Medulla oblongata (tissue), 1 donor: ENCODE measurements around the gene AOPEP.
A peak's percentile ranks its signal among the peaks of the same experiment; 100 is the strongest.

Source experiments
- DNase-seq: peaks from one replicate; pipeline ENCODE4 v3.0.0-alpha.2; 2015; ENCODE audit errors: extremely low spot score

AOPEP gene

GRCh38 chr9:95110921-95111525 is 384.5 kb downstream of the AOPEP start:
- DNase-seq, result no peak

- DNase-seq, result no peak
Observed at GRCh38 chr9:95111716-95112115, 385.2 kb downstream of the AOPEP start.

GRCh38 chr9:95112436-95113280 is 386.2 kb downstream of the AOPEP start:
- DNase-seq, result no peak

GRCh38 chr9:95115104-95115503 is 388.6 kb downstream of the AOPEP start:
- DNase-seq, result no peak

- no peak for DNase-seq
Observed at GRCh38 chr9:95116002-95116807, 389.7 kb downstream of the AOPEP start.

GRCh38 chr9:95116808-95117204 is 390.3 kb downstream of the AOPEP start:
- no peak for DNase-seq

- no peak for DNase-seq
Observed at GRCh38 chr9:95118596-95118995, 392.1 kb downstream of the AOPEP start.

- DNase-seq, result no peak
Observed at GRCh38 chr9:95120781-95121370, 394.4 kb downstream of the AOPEP start.

- DNase-seq, result no peak
Observed at GRCh38 chr9:95124582-95125367, 398.3 kb downstream of the AOPEP start.

- DNase-seq, result no peak
Observed at GRCh38 chr9:95125652-95126051, 399.2 kb downstream of the AOPEP start.

- no peak for DNase-seq
Observed at GRCh38 chr9:95126739-95127138, 400.2 kb downstream of the AOPEP start.

GRCh38 chr9:95127249-95128176 is 401.0 kb downstream of the AOPEP start:
- peak; percentile 94 for DNase-seq

GRCh38 chr9:95128177-95128524 is 401.7 kb downstream of the AOPEP start:
- DNase-seq, result no peak

GRCh38 chr9:95129476-95130291 is 403.2 kb downstream of the AOPEP start:
- DNase-seq, result no peak

- DNase-seq, result no peak
Observed at GRCh38 chr9:95130484-95130883, 404.0 kb downstream of the AOPEP start.

GRCh38 chr9:95131023-95131943 is 404.8 kb downstream of the AOPEP start:
- DNase-seq, result peak; percentile 90

GRCh38 chr9:95132366-95133324 is 406.1 kb downstream of the AOPEP start:
- no peak for DNase-seq
